HG03135 (cell line): ENCODE measurements around the gene LOXHD1.

Source experiments
- ATAC-seq: cut with Tn5 transposase; IDR thresholded peaks from one replicate; pipeline ENCODE4 v1.9.1; 2021; ENCODE audit warnings: mild to moderate bottlenecking, moderate library complexity; ENCODE audit not compliant: unreplicated experiment

Gene LOXHD1

DNA sequence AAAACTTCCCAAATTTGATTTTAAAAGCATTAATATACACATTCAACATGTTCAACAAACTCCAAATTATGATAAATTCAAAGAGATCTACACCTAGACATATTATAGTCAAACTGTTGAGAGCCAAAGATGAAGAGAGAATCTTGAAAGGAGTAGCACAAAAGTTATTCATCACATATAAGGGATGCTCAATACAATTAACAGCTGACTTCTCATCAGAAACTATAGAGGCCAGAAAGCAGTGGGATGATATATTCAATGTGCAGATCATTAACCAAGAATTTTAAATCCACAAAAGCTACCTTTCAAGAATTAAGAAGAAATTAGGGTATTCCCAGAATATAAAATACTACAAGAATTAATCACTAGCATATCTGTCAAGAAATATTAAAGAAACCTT lies 75.4 kb downstream of the LOXHD1 start:
- no peak for ATAC-seq

DNA sequence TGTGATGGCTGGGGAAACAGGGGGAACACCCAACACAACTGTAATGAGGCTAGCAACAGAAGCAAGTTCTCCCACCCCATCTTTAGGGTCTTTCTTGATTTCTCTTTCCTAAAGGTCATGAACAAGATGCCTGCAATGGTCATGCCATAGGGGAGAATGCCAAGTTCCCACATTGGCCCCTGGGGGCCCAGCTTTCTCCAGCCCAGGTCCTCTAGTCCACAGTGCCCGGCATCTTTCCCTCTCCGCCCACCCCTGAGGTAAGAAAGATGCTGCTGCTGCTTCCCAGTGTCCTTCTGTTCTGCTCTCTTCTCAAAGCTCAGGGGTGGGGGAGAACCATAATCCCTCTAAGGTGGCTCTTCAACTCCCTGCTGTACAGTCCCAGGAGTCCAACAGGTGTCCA lies 78.0 kb downstream of the LOXHD1 start:
- no peak for ATAC-seq

DNA sequence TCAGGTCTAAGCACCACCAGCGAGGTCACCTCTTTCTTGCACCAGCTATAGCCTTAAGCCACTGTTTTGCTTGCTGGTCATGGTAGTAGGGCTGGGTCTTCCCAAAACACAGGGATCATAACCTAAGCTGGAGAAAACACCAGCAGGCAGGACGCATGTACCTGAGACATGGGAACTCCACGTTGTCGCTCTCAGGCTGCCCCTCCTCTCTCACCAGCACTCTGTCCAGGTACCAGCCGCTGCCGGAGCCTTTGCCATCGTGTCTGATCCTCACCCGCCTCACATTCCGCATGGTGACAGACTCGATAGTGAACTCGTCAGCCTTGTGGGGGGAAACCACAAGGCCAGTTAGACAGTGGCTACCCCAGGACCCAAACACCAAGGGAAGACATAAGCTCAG lies 79.5 kb downstream of the LOXHD1 start:
- ATAC-seq = no peak

DNA sequence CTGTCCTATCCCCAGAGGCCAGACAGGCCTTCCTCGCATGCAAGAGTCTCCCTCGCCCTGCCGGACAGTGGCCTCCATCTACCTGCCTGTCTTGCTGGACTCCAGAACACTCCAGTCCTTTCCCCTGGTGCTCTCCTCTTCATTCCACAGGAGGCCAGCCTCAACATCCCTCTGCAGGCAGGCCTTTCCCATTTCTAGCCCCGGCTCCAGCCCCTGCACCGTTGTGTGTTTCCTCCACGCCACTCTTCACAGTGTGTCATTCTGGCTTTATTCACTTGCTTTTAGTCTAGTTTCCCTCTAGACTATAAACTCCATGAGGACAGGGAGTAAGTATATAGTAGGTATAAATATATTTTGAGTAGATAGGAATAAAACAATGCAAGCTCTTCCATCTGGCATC lies 81.2 kb downstream of the LOXHD1 start:
- no peak for ATAC-seq

DNA sequence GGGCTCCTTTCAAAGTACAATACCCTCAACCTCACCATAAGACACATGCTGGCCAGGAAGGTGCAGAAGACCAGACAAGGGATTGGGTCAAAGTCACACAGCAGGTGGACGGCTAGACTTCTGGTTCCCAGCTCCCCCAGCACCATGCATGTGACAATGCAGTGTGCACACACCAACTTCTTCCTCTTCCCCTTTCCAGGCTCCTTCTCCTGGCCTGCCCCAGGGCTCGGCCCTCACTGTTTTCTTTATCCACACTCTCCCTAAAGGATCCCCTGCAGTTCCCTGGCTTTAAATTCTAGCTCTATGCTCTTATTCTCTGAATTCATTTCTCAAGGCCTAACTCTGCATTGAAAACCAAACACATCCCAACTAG lies 82.3 kb downstream of the LOXHD1 start:
- no peak for ATAC-seq

DNA sequence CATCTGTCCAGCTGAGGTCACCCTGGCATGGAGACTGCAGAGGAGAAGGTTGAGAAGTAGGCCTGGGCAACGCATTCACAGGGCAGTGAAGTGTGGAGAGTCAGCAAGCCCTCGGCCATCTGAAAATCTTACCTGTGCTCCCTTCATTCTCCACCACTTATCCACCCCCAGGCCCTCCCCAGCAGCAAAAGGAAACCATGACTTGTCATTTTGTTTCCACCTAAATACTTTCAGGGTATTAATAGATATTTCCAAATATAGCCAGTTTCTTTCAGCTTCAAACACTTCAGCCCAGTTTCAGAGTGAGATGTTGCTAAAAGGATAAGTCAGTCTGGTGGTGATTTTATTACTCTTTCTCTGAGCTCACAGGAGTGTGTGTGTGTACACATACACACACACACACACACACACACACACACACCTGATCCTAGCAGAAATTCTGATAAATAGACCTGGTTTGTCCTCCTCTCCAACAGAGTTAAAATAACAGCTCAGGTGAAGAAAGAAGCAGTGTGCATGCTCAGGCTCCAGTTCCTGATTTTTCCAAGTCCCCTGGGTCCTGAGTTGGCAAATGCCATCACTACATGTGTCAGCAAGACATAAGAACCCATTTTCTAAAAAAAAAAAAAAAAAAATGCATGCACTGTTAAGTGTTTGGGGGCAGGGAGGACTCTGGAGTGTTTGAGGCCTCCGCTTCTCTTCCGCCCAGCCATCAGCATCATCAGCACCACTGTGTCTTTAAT lies 82.8 kb downstream of the LOXHD1 start:
- ATAC-seq = no peak

DNA sequence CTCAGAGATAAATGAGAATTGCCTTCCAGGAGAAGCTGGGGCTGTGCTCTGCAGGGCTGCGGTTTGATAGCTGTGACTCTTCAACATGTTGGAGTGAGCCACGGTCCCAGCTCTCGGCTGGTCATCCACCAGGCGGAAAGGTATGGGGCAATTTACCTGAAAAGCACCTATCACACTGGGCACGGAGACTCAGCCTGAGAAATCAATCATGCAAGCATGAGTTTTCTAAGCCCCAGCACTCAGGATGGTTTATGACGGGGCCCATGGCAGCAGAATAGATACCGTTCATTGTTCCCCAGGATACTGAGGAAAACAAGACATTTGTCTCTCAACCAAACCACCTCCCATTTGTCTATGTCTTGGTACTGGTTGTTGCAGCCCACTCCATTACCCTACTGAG lies 83.9 kb downstream of the LOXHD1 start:
- no peak for ATAC-seq

DNA sequence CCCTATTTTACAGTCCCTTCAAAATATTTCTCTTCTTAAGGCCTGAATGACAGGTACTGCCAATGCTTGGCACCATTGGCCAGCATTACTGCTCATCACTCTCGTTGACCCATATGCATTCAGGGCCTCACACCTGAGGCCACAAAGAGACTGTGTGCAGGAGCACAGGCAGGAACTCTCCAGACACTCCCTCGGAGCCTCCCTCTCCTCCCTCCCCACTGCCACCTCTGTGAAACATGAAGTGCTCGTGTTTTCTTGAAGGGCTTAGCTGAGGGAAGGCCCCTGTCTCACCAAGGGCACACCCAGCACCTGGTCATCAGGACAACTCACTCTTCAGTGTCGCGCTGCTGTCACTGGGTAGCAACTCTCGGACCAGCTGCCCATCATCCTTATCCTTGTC lies 85.3 kb downstream of the LOXHD1 start:
- ATAC-seq = no peak

DNA sequence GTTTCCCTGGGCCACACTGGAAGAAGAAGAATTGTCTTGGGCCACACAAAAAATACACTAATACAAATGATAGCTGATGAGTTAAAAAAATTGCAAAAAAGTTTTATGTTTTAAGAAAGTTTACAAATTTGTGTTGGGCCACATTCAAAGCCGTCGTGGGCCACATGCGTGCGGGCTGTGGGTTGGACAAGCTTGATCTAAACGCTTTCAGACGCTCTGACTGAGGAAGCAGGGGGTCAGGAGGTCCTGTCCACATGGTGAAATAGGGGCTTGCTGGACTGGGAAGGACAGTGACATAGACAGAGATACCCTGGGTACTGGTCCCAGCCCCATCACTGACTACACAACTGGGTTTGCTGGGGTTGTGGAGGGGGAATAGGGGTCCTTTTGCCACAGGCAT lies 86.4 kb downstream of the LOXHD1 start:
- ATAC-seq = no peak

DNA sequence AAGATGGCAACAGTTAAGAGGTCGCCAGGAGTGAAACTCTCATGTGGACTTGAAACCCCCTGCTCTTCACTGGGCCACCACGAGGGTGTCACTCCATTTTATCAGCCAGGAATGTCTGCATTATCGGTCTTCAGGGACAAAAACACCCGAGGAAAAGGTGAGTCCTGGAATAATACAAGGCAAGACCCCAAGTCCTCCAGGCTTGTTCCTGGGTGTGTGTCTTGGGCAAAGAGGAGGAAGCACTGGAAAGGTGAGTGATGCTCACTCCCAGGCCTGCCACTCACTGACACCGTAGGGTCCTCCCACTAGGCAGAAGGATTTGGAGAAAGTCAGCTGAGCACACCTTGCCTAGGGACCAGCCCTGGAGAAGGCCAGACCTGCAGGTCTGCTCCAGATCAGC lies 86.9 kb downstream of the LOXHD1 start:
- no peak for ATAC-seq

DNA sequence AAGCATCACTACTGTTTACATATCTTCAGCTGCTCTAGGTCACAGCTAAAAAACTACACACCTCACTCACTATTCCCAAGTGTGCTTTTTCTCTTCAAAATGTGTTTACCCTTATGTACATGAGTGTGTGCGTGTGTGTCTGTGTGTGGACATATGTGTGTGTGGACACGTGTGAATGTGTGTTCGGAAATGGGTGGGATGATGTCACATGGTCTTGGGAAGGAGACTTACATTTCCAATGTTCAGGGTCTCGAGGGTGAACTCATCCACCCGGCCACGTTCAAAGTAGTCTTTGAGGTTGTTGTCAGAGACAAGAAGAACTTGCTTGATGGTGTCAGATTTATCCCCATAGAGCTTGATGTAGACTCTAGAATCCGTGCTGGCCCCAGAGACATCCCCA lies 87.8 kb downstream of the LOXHD1 start:
- no peak for ATAC-seq

DNA sequence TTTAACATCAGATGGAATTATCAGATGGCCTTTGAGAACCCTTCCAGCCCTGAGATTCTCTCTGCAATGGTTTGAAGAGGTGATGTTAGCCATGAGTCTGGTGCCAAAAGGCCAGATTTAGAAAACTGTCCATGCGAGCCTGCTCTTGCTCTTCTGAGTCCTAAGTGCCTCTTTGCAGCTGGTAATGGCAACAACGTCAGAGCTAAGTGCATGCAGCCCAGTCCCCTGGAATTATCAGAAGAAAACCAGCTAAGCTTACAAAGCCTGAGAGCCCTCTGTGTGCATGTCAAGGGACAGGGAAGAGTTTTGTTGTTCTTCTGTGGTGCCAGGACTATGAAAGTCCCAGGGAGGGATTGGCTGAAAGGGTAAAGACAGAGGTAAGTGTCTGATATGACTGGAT lies 89.8 kb downstream of the LOXHD1 start:
- no peak for ATAC-seq

DNA sequence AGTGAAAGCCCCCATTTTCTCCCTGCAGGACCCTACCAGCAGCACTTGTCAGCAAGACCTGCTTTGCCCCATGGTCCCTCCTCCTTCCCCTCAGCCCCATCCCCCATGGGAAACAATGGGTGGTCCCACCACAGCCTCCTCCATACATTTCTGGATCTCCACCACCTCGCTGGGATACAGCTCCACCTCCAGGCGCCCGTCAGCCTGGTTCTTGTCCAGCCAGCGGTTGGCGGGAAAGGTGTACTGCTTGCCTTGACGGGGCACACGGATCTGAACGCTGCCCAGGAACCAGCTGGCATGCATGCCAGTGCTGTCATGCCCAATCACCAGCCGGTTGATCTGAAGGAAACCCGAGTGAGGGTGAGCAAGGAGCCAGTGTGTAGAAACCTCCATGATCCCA lies 90.9 kb downstream of the LOXHD1 start:
- no peak for ATAC-seq

DNA sequence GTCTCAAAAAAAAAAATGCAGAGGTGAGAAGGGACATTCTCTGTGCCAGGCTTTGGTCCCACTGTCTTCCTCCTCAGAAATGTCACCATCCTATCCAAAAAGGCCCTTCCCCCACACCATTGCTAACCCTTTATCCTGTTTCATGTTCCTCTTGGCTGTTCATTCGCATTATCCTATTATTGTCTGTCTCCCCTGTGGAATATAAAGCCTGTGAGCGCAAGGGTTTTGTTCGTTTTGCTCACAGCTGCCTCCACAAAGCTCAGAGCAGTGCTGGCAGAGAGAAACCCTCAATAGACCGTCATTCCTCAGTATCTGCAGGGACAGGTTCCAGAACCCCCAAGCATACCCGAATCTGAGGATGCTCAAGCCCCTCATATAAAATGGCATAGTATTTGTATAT lies 91.8 kb downstream of the LOXHD1 start:
- ATAC-seq = no peak

DNA sequence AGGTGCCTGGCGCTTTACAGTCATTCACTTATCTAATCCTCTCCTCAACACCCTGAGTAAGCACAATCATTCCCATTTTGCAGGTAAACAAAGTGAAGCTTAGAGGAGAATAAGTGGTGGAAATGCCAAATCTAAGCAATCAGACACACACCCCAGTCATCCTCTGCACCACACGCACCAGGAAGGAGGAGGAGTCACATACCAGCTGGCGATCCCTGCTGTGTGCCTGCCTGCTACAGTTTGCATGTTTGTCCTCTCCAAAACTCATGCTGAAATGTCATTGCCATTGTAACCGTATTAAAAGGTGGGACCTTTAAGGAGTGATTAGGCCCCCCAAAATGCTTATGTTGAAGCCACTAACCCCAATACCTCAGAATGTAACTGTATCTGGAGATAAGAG lies 93.7 kb downstream of the LOXHD1 start:
- ATAC-seq = no peak

DNA sequence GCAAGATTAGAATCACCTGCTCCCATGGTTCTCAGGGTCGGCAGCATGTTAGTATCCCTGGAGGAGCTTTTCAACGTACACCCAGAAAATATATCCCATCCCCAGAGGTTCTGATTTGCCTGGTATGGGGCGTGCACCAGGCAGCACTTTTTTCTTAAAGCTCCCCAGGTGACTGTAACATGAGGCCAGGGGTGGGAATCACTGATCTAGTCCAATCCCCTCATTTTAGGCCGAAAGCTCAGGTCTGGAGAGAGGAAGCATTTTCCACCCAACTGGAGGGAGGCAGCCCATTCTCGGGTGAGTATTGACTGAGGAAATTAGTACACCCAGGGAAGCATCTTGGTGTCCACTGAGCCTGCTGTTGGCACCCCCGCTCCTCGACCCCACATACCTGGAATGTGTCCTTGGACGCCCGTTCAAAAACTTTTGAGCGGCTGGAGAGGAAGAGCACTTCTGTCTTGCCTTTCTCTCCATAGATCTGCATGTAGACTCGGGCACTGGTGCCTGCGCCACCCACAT lies 94.3 kb downstream of the LOXHD1 start:
- no peak for ATAC-seq

DNA sequence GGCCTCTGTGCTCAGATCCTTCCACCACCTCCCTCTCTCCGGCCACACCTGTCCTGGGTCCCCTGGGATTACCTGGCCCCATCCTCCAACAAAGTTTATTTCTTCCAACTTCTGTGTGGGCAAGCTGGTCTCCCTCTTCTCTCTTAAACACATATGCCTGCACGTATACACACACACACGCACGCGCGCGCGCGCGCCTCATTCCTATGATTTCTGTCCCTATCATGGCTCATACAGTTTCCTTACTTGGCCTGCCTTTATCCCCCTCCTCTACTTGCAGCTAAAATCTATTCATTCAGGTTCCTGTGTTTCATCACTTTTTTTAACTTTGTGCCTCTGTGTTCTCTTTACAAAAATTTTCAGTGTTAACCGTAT lies 96.4 kb downstream of the LOXHD1 start:
- no peak for ATAC-seq

DNA sequence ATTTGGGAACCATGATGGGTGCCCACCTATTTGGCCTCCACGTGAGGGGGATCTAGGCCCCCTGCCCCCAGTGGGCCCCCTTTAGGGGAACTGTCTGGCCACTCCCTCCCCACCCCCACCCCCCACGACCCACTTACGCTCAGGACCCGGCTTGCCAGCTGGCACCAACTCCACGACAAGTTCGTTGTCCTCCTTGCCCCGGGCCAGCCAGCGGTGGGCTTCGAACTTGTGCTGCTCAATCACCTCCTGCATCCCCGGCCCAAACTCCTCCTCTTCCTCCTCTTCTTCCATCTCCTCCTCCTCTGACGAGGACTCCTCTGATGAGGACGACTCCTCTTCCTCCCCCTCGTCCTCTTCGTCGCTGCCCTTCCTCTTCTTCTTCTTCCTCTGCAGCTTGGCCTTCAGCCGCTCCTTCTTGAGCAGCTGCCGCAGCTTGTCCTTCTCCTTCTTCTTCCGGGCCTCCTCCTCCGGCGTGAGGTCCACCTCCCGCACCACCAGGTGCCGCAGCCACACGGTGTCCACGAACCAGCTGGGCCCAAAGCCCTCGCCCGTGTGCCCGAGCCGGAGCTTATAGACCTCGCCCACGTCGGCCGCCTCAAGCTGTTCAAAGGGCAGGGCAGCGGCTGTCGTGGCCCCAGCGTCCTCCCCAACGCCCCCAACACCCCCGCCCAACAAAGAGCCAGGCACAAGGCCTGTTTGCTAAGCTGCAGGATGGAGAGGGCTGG lies 96.9 kb downstream of the LOXHD1 start:
- ATAC-seq = no peak

DNA sequence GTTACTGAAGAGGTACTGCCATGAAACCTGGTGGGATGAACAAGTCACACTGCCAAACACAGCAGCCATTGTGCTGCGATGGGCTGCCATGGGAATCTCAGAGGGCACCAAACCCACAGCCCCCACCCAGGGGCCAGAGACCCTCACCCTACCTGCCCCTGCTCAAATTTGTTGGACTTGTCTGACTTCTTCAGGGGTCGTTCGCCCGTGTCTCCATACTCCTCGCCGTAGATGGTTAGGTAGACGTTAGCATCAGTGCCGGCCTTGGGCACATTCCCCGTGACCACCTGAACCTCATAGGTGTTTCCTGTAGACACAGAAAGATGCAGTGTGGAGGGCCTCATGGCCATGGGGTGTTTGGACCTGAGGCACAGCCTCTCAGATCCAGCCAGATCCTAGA lies 97.7 kb downstream of the LOXHD1 start:
- ATAC-seq = no peak

DNA sequence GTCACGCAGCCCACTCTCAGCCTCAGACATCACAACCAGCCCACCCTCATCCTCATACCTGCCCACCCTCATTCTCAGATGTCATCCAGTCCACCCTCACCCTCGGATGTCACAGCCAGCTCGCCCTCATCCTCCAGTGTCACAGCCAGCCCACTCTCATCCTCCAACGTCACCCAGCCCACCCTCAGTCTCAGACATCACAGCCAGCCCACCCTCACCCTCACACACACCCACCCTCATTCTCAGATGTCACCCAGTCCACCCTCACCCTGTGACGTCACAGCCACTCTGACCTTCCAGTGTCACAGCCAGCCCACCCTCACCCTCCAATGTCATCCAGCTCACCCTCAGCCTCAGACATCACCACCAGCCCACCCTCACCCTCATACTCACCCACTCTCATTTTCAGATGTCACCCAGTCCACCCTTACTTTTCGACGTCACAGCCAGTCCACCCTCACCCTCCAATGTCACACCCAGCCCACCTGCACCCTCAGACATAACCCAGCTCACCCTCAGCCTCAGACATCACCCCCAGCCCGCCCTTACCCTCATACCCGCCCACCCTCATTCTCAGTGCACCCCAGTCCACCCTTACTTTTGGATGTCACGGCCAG lies 100.3 kb downstream of the LOXHD1 start:
- no peak for ATAC-seq

DNA sequence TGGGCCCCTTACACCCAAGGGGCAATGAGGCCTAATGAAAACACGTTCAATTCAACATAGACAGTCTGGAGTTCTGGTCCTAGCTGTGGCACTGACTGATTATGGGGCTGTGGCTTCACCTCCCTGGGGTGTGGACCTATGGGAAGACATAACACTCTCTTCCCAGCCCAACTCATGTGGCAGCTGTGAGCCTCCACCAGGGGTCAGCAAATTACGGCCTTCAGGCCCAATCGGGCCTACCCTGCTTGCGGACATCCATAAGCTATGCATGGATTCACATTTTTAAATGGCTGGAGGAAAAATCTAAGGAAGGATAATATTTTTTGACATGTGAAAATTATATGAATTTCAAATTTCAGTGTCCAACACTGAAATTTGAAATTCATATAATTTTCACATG lies 101.3 kb downstream of the LOXHD1 start:
- ATAC-seq = no peak

DNA sequence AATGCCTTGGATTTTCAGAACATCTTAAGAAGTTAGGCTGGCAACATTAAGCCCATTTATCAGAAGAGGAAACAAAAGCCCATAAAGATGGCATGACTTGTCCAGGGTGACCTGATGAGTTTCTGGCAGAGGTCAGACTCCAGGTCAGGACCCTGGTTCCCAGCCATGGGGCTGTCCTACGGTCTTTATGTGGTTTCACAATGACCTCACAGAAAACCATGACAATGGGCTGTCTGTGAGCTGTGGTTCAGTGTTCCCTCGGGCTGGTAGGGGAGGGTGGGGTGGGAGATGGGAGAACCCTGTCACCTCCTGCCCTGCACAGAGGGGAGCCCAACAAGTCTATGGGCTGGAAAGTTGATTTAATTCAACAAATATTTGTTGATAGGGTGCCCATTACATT lies 101.8 kb downstream of the LOXHD1 start:
- ATAC-seq = no peak
